ENCODE data around the gene ADGRL4. TPM values are rescaled to one million over a fixed set of nuclear protein-coding genes. Genes with fewer than 3 reads are reported as not detected.

Gene ADGRL4
- total and polyA plus RNA-seq, 3 donors from 2014 or later = 7.9 to 17.2 (median 10.2) TPM

DNA sequence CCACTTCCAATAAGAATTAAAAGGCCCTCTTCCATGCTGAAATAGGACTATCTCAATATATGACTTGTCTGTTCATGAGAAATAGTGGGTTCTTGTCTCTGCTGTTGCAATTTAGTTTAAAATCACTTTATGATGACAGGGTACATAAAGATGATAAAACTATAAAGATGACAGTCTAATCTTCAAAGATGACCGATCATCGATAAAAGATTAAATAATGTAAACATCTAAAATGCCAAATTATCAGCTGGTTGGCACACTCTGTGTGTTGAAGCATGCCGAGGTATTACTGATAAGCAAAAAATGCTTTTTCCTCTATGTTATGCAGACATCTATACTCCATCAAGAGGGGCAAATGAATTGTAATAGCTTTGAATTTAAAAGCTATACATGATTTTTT lies 89.5 kb downstream of the ADGRL4 start:
- H3K9me3 ChIP-seq = no peaks in the 10 kb centered on the region
- DNase-seq = no peak
- H3K27ac ChIP-seq = no peak overlapping the region
- no peak overlapping the region for H3K4me3 ChIP-seq
- H3K27me3 ChIP-seq = no peaks in the 10 kb centered on the region
- TF ChIP-seq POLR2A (IDR thresholded peaks at IDR 0.05) = no peak
- TF ChIP-seq, protein P1, sequence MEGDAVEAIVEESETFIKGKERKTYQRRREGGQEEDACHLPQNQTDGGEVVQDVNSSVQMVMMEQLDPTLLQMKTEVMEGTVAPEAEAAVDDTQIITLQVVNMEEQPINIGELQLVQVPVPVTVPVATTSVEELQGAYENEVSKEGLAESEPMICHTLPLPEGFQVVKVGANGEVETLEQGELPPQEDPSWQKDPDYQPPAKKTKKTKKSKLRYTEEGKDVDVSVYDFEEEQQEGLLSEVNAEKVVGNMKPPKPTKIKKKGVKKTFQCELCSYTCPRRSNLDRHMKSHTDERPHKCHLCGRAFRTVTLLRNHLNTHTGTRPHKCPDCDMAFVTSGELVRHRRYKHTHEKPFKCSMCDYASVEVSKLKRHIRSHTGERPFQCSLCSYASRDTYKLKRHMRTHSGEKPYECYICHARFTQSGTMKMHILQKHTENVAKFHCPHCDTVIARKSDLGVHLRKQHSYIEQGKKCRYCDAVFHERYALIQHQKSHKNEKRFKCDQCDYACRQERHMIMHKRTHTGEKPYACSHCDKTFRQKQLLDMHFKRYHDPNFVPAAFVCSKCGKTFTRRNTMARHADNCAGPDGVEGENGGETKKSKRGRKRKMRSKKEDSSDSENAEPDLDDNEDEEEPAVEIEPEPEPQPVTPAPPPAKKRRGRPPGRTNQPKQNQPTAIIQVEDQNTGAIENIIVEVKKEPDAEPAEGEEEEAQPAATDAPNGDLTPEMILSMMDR (IDR thresholded peaks at IDR 0.05) = no peak
- H3K4me1 ChIP-seq = no peaks in the 10 kb centered on the region
- intact Hi-C loops (cut with DNase I; ENCODE audit: low total_unique reads) = no loop called here
- WGBS, 2 donors = 82 to 83% methylated on average over 3 of the region's 3 CpGs
- no peaks in the 10 kb centered on the region for H3K36me3 ChIP-seq (ENCODE audit: low read depth, missing control alignments)

DNA sequence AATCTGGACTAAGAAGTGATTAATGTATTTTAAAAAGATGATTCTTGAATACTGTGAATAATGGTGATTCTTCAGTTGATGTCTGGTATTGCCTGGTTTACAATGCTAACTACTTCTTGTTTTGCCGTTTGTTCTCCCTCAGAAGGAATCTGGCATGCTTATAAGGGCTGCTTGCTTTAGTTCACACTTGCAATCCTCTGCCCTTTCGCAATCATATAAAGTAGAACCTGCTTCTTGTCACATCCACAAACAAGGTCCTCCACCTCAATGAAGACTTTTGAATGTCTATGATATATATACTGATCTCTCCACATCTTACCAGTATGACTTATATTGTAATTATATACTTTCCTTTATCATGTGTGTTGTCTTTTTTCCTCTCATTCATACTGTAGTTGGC lies 92.6 kb downstream of the ADGRL4 start:
- H3K4me3 ChIP-seq = no peak overlapping the region
- no peak overlapping the region for H3K27ac ChIP-seq
- no peaks in the 10 kb centered on the region for H3K27me3 ChIP-seq
- TF ChIP-seq POLR2A (IDR thresholded peaks at IDR 0.05) = no peak
- TF ChIP-seq, protein P1 (IDR thresholded peaks at IDR 0.05) = no peak
- intact Hi-C loops (cut with DNase I; ENCODE audit: low total_unique reads) = no loop called here
- no peaks in the 10 kb centered on the region for H3K9me3 ChIP-seq
- no peak for DNase-seq
- H3K4me1 ChIP-seq = no peaks in the 10 kb centered on the region
- WGBS, 2 donors = 88 to 89% methylated on average over 2 of the region's 2 CpGs
- no peaks in the 10 kb centered on the region for H3K36me3 ChIP-seq (ENCODE audit: low read depth, missing control alignments)

DNA sequence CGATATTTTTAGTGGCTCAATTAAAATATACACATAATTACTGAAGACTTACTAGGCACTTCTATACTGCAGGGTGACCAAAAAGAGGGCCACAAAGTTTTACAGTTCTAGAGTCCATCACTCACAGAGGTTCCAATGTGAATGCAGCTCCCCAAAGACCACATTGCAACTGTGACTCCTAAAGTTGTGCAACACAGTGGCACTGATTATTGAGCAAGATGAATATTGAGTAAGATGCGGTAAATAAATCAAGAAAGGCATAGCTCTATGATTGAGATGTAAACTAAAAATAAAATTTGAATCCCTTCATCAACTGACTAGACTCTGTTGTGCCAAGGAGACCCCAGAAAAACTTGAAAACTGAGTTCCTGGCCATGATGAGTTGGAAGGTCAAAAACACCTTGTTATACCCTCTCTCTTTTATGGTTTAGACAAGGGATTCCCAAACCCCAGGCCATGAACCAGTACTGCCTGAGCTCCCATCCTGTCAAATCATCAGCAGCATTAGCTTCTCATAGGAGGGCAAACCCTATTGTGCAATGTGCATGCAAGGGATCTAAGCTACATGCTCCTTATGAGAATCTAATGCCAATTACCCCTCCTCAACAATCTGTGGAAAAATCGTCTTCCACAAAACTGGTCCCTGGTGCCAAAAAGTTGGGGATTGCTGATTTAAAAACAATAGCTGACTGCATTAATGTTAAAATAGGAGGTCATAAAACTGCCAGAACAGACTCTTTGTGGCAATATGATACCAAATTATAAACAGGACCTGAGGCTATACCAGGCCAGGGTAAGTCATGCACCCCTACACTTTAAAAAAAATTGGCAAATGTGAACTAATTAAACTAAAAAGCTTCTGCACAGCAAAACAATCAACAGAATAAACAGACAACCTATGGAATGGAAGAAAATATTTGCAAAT lies 94.3 kb downstream of the ADGRL4 start:
- WGBS, 2 donors = 84 to 93% methylated on average over 3 of the region's 3 CpGs
- H3K4me3 ChIP-seq = no peak overlapping the region
- H3K27me3 ChIP-seq = no peaks in the 10 kb centered on the region
- no peaks in the 10 kb centered on the region for H3K4me1 ChIP-seq
- no peak overlapping the region for H3K27ac ChIP-seq
- H3K9me3 ChIP-seq = no peaks in the 10 kb centered on the region
- no peaks in the 10 kb centered on the region for H3K36me3 ChIP-seq (ENCODE audit: low read depth, missing control alignments)
- intact Hi-C loops (cut with DNase I; ENCODE audit: low total_unique reads) = no loop called here
- TF ChIP-seq, protein P1 (IDR thresholded peaks at IDR 0.05) = no peak
- TF ChIP-seq POLR2A (IDR thresholded peaks at IDR 0.05) = no peak
- no peak for DNase-seq

DNA sequence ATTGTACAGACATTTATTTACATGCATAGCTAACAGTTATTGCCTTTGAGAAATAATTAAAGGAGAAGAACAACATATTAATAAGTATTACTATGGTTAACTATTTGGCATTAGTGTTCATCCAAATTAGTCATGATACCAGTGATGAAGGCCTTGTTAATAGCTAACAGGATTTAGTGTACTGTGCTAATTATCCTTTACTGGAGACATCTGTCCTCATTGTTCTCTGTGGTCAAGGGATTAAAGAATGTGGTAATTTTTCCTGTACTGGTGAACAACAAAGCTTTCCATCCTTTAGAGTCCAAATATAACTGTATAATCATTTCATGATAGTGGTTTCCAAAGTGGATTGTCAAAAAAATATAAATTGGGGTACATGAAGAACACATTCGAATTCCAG lies 103.9 kb downstream of the ADGRL4 start:
- Histone ChIP-seq H3K4me1 (no peaks in the 10 kb centered on the region), H3K9me3 (no peaks in the 10 kb centered on the region), H3K27ac (no peak overlapping the region), H3K36me3 (ENCODE audit: low read depth, missing control alignments) (no peaks in the 10 kb centered on the region), H3K27me3 (no peaks in the 10 kb centered on the region), H3K4me3 (no peak overlapping the region)
- no peak for TF ChIP-seq POLR2A (IDR thresholded peaks at IDR 0.05)
- TF ChIP-seq, protein P1 (IDR thresholded peaks at IDR 0.05) = no peak
- intact Hi-C loops (cut with DNase I; ENCODE audit: low total_unique reads) = no loop called here
- no peak for DNase-seq
- WGBS, 2 donors = 45 to 69% methylated on average over 1 of the region's 1 CpG

DNA sequence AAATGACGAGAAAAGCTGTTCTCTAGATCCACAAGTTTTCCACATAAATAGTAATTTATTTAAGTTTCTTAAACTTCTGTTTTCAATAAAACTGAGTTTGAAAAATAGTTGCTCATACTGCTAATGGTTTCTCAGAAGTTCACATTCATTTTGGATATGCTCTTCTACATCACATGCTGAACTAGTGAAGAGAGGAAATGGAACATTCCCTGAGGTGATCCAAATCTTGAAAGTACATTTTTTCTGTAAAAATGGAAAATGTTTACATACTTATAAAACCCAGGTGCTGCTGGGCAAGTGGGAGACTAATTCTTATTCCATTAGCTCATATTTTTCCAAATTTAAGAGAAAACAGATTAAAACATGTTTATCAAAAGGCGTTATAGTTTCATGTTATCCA lies 111.7 kb downstream of the ADGRL4 start:
- DNase-seq = no peak
- 89 to 95% methylated on average over 2 of the region's 2 CpGs for WGBS, 2 donors
- Histone ChIP-seq H3K4me1 (no peaks in the 10 kb centered on the region), H3K27ac (no peak overlapping the region), H3K27me3 (no peaks in the 10 kb centered on the region), H3K4me3 (no peak overlapping the region), H3K9me3 (no peaks in the 10 kb centered on the region), H3K36me3 (ENCODE audit: low read depth, missing control alignments) (no peaks in the 10 kb centered on the region)
- intact Hi-C loops (cut with DNase I; ENCODE audit: low total_unique reads) = no loop called here
- no peak for TF ChIP-seq POLR2A (IDR thresholded peaks at IDR 0.05)
- TF ChIP-seq, protein P1 (IDR thresholded peaks at IDR 0.05) = no peak
